CD14-positive monocyte (primary cell): Measurements from ENCODE around the gene SLC9A4. TPM values are rescaled to one million over a fixed set of nuclear protein-coding genes. Genes with fewer than 3 reads are reported as not detected.

Experiments
- DNase-seq, 3 donors: peaks; one replicate each; pipeline ENCODE4 v3.0.0-alpha.2; 2011 to 2022
- H2AFZ ChIP-seq: 2 replicates; pipeline ENCODE4 v1.6.0; 2012; ENCODE audit warnings: mild to moderate bottlenecking, low read depth, low read length, inconsistent platforms; ENCODE audit not compliant: insufficient read depth, poor library complexity, severe bottlenecking
- H3K27ac ChIP-seq, 2 donors: 1 replicate in 1 of 2; 2 replicates in 1 of 2; pipeline ENCODE4 v1.5.1; 2012 to 2013; ENCODE audit warnings: low read length in 2 of 2, control low read depth in 1 of 2, inconsistent platforms in 1 of 2, low read depth in 1 of 2, mild to moderate bottlenecking in 1 of 2
- H3K27me3 ChIP-seq, 2 donors: one replicate each; pipeline versions ENCODE4 v1.6.0 to v1.6.1; 2011 to 2013; ENCODE audit warnings: low read length in 2 of 2; ENCODE audit not compliant: control insufficient read depth in 2 of 2, insufficient read depth in 2 of 2
- H3K36me3 ChIP-seq, 2 donors: replicated peaks in 1 of 2; 1 replicate in 1 of 2; 2 replicates in 1 of 2; pipeline versions ENCODE4 v1.5.1 to v1.6.1; 2012 to 2013; ENCODE audit warnings: low read length in 2 of 2, control low read depth in 1 of 2, inconsistent platforms in 1 of 2, mild to moderate bottlenecking in 1 of 2; ENCODE audit not compliant: insufficient read depth in 2 of 2, control insufficient read depth in 1 of 2
- H3K4me1 ChIP-seq, 2 donors: 1 replicate in 1 of 2; 2 replicates in 1 of 2; pipeline versions ENCODE4 v1.5.1 to v1.6.1; 2012 to 2013; ENCODE audit warnings: low read length in 2 of 2, control low read depth in 1 of 2, inconsistent platforms in 1 of 2, mild to moderate bottlenecking in 1 of 2, moderate library complexity in 1 of 2; ENCODE audit not compliant: insufficient read depth in 2 of 2, control insufficient read depth in 1 of 2
- H3K4me2 ChIP-seq: replicated peaks from 2 replicates; pipeline ENCODE3; 2012; ENCODE audit warnings: low read length, moderate library complexity, mild to moderate bottlenecking; ENCODE audit not compliant: poor library complexity, severe bottlenecking; ENCODE audit errors: extremely low read depth
- H3K4me3 ChIP-seq, 3 experiments: fragments of 200-600 bp in 1 of 3; sonication (generic) in 1 of 3; replicated peaks in 1 of 3; 1 replicate in 2 of 3; 2 replicates in 1 of 3; pipeline ENCODE4 v1.5.1; 2011 to 2013; ENCODE audit warnings: low read length in 3 of 3, mild to moderate bottlenecking in 3 of 3, control low read depth in 2 of 3, low read depth in 2 of 3, inconsistent platforms in 1 of 3, moderate library complexity in 1 of 3
- H3K79me2 ChIP-seq: 2 replicates; pipeline ENCODE4 v1.6.0; 2012; ENCODE audit warnings: mild to moderate bottlenecking, control low read depth, inconsistent platforms, low read length, moderate library complexity; ENCODE audit not compliant: insufficient read depth
- H3K9ac ChIP-seq: 2 replicates; pipeline ENCODE4 v1.6.0; 2017; ENCODE audit warnings: low read length, mild to moderate bottlenecking; ENCODE audit not compliant: insufficient read depth, poor library complexity, severe bottlenecking
- H3K9me3 ChIP-seq, 2 donors: replicated peaks in 1 of 2; 1 replicate in 1 of 2; 2 replicates in 1 of 2; pipeline versions ENCODE4 v1.5.1 to v1.6.1; 2012 to 2013; ENCODE audit warnings: low read length in 2 of 2, control low read depth in 1 of 2; ENCODE audit not compliant: control insufficient read depth in 1 of 2, insufficient read depth in 1 of 2
- H4K20me1 ChIP-seq: 2 replicates; pipeline ENCODE4 v1.6.0; 2012; ENCODE audit warnings: mild to moderate bottlenecking, low read length, control low read depth, moderate library complexity; ENCODE audit not compliant: insufficient read depth
- H3K27ac Mint-ChIP-seq, 7 donors: one replicate each; pipeline ENCODE4 v1.8.0; 2020; ENCODE audit warnings: mild to moderate bottlenecking in 7 of 7, mixed read lengths in 7 of 7, moderate library complexity in 6 of 7, inconsistent platforms in 2 of 7
- H3K27me3 Mint-ChIP-seq, 3 donors: one replicate each; pipeline ENCODE4 v1.8.0; 2021 to 2022; ENCODE audit warnings: low read depth in 3 of 3, mild to moderate bottlenecking in 3 of 3, mixed read lengths in 3 of 3, moderate library complexity in 3 of 3, inconsistent platforms in 1 of 3
- H3K36me3 Mint-ChIP-seq, 2 donors: one replicate each; pipeline ENCODE4 v1.8.0; 2020; ENCODE audit warnings: mixed read lengths in 2 of 2, inconsistent platforms in 1 of 2, mild to moderate bottlenecking in 1 of 2
- H3K4me1 Mint-ChIP-seq: one replicate; pipeline ENCODE4 v1.8.0; 2020; ENCODE audit warnings: mild to moderate bottlenecking, mixed read lengths
- H3K4me3 Mint-ChIP-seq, 2 donors: one replicate each; pipeline ENCODE4 v1.8.0; 2020; ENCODE audit warnings: mild to moderate bottlenecking in 2 of 2, mixed read lengths in 2 of 2, moderate library complexity in 1 of 2
- H3K9me3 Mint-ChIP-seq, 7 donors: one replicate each; pipeline ENCODE4 v1.8.0; 2020 to 2022; ENCODE audit warnings: mixed read lengths in 7 of 7, mild to moderate bottlenecking in 6 of 7, moderate library complexity in 6 of 7, inconsistent platforms in 2 of 7
- WGBS: methylation state at CpG from one replicate; pipeline ENCODE4 v1.1.5; 2013; ENCODE audit warnings: missing lambda C conversion rate; ENCODE audit not compliant: insufficient coverage; 5-methylcytosine and 5-hydroxymethylcytosine counted together
- intact Hi-C, 2 donors: fragments of 100-400 bp; cut with micrococcal nuclease; formaldehyde crosslinking; loops; one replicate each; pipeline versions ENCODE4 v1.15.0 to v1.15.1; 2023
- polyA plus RNA-seq, 3 donors: library from polyadenylated mRNA; depleted of rRNA in 1 of 3; unstranded in 2 of 3; stranded (reverse) in 1 of 3; fragments of 300-500 nt in 2 of 3; fragments of >200 nt in 1 of 3; fragmentation: Illumina TruSeq in 2 of 3; gene quantifications; 1 replicate in 2 of 3; 2 replicates in 1 of 3; pipeline ENCODE4 v1.2.3, GENCODE V29; 2012 to 2021
- TF ChIP-seq, protein P1 (sequence below): fragments of 200-600 bp; IDR thresholded peaks from one replicate; pipeline ENCODE4 v1.8.0; 2022; ENCODE audit warnings: antibody characterized with exemption, mild to moderate bottlenecking

SLC9A4 gene
- polyA plus RNA-seq, 3 donors, result not detected

DNA sequence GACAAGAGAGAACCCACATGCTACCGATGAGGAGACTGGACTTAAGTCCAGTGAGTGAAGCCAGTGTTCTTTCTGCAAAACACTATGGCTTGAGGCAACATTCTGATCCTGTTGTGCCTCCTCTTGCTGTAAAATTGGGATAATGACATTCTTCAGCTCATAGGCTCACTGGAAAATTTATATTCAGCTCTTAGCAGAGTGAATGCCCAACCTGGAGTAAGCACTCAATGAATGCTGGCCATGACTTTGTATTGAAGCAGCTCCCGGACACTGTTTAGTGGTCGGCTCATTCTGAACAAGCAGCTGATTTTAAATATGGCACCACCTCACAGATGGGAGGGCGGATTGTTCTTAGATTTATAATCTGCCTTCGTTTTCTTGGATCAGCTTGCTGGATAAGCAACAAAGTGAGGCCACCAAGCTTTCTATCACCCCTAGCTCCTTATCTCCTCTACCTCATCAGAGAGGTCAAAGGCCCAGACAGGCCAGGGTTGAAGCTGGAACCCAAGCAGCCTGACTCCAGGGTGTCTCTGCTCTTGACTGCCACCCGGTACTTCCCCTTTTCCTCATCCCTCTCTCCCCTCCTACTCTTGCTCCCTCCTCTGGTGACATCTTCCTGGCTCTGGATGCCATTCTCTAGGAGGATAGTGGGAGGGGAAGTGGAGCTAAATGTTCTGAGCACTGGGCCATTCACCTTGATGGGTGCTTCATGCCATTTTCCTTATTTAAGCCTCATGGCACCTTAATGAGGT, 11.5 kb downstream of the SLC9A4 start:
- 98% methylated on average over 5 of the region's 6 CpGs for WGBS
- H3K79me2 ChIP-seq, result no peaks in the 10 kb centered on the region

DNA sequence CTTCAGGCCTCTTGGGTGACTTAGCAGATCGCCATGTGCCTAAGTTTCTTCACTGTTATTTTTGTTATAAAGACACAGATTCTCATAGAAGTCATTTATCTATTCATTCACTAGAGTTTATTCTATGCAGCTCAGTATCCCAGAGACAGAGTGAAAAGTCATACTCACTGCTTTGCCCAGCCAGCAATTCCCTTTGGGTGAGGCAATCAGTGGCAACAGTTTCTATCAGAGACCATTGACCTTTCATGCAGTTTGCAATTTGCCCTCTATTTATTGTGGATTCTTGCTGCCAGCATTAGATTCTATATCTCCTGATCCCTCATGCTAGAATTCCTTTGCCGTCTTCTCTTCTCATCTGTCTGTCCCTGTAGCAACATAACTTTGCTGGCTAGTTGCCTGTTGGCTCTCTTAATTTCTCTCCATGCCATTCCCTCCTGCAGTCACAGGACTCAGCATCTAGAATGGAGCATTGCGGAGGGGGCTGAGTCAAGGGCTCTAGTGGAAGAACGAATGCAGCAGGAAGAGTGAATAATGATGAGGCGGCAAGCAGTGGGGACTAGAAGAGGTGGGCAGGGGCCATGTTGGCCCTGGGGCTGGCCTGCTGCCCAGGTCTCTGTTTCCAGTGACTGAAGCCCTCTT, 12.2 kb downstream of the SLC9A4 start:
- intact Hi-C loops, result no loop called here
- H3K27me3 ChIP-seq, result peaks cover 0 to 4% of the 10 kb centered on the region in 2 donors
- Mint-ChIP-seq H3K4me1 (peaks cover 9% of the 10 kb centered on the region), H3K9me3 (peaks cover 0 to 1% (median 0%) of the 10 kb centered on the region in 7 donors), H3K36me3 (no peaks in the 10 kb centered on the region), H3K27me3 (peaks cover 10 to 21% (median 15%) of the 10 kb centered on the region in 3 donors), H3K4me3 (peak overlapping the region in 1 of 2 donors; percentile 8), H3K27ac (no peak overlapping the region)
- no peak overlapping the region for H3K4me3 ChIP-seq
- WGBS, result 94% methylated on average over 2 of the region's 5 CpGs
- H3K9ac ChIP-seq, result no peak overlapping the region
- no peaks in the 10 kb centered on the region for H3K4me1 ChIP-seq
- H4K20me1 ChIP-seq, result no peaks in the 10 kb centered on the region
- H3K27ac ChIP-seq, result no peak overlapping the region
- no peaks in the 10 kb centered on the region for H3K79me2 ChIP-seq
- TF ChIP-seq, protein P1, sequence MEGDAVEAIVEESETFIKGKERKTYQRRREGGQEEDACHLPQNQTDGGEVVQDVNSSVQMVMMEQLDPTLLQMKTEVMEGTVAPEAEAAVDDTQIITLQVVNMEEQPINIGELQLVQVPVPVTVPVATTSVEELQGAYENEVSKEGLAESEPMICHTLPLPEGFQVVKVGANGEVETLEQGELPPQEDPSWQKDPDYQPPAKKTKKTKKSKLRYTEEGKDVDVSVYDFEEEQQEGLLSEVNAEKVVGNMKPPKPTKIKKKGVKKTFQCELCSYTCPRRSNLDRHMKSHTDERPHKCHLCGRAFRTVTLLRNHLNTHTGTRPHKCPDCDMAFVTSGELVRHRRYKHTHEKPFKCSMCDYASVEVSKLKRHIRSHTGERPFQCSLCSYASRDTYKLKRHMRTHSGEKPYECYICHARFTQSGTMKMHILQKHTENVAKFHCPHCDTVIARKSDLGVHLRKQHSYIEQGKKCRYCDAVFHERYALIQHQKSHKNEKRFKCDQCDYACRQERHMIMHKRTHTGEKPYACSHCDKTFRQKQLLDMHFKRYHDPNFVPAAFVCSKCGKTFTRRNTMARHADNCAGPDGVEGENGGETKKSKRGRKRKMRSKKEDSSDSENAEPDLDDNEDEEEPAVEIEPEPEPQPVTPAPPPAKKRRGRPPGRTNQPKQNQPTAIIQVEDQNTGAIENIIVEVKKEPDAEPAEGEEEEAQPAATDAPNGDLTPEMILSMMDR, result no peak
- no peaks in the 10 kb centered on the region for H3K9me3 ChIP-seq
- H3K36me3 ChIP-seq, result no peaks in the 10 kb centered on the region
- H2AFZ ChIP-seq, result no peak overlapping the region
- H3K4me2 ChIP-seq, result no peak overlapping the region
- no peak for DNase-seq

More for the DNA sequence above, 11.5 kb downstream of the SLC9A4 start:
- no peak for DNase-seq
- Histone ChIP-seq H3K9me3 (no peaks in the 10 kb centered on the region), H3K36me3 (no peaks in the 10 kb centered on the region), H3K4me3 (no peak overlapping the region), H3K9ac (no peak overlapping the region), H3K27ac (no peak overlapping the region), H3K4me1 (no peaks in the 10 kb centered on the region), H3K27me3 (peaks cover 0 to 4% of the 10 kb centered on the region in 2 donors), H2AFZ (no peak overlapping the region), H4K20me1 (no peaks in the 10 kb centered on the region), H3K4me2 (no peak overlapping the region)
- peaks cover 10 to 21% (median 15%) of the 10 kb centered on the region in 3 donors for H3K27me3 Mint-ChIP-seq
- H3K36me3 Mint-ChIP-seq, result no peaks in the 10 kb centered on the region
- H3K4me1 Mint-ChIP-seq, result peaks cover 3% of the 10 kb centered on the region
- no peak overlapping the region for H3K4me3 Mint-ChIP-seq
- H3K9me3 Mint-ChIP-seq, result peaks cover 0 to 1% (median 0%) of the 10 kb centered on the region in 7 donors
- intact Hi-C loops, result no loop called here
- no peak overlapping the region for H3K27ac Mint-ChIP-seq
- TF ChIP-seq, protein P1, result no peak
